VCaP (cell line): Measurements from ENCODE around the gene DMRT2.

Source experiments
- H3K27ac ChIP-seq: fragments of 450-650 bp; 2 replicates; pipeline ENCODE4 v1.5.1; 2017
- CTCF ChIP-seq: fragments of 450-650 bp; conservative IDR thresholded peaks from 2 replicates; pipeline ENCODE4 v1.5.1; 2017; ENCODE audit warnings: mild to moderate bottlenecking, moderate library complexity

The DMRT2 gene

GRCh38 chr9:1094749-1095148 is 44.6 kb downstream of the DMRT2 start:
- TF ChIP-seq CTCF: no peak
- no peak overlapping the region for H3K27ac ChIP-seq

- TF ChIP-seq CTCF: no peak
- H3K27ac ChIP-seq: no peak overlapping the region
Measured at GRCh38 chr9:1096155-1096964, 46.2 kb downstream of the DMRT2 start.

- TF ChIP-seq CTCF: no peak
- H3K27ac ChIP-seq: no peak overlapping the region
Measured at GRCh38 chr9:1098551-1098950, 48.4 kb downstream of the DMRT2 start.

GRCh38 chr9:1100201-1100600 is 50.0 kb downstream of the DMRT2 start:
- no peak for TF ChIP-seq CTCF

GRCh38 chr9:1100945-1101344 is 50.8 kb downstream of the DMRT2 start:
- peak; percentile 89 for TF ChIP-seq CTCF
- H3K27ac ChIP-seq: no peak overlapping the region

More at GRCh38 chr9:1100201-1100600, 50.0 kb downstream of the DMRT2 start:
- no peak overlapping the region for H3K27ac ChIP-seq

- no peak for TF ChIP-seq CTCF
- H3K27ac ChIP-seq: no peak overlapping the region
Measured at GRCh38 chr9:1101846-1102641, 51.9 kb downstream of the DMRT2 start.

- H3K27ac ChIP-seq: no peak overlapping the region
- no peak for TF ChIP-seq CTCF
Measured at GRCh38 chr9:1102642-1102970, 52.4 kb downstream of the DMRT2 start.
